ENCODE results near the gene ELF2.

- TF ChIP-seq CTCF (conservative IDR thresholded peaks at IDR 0.05), result no peak
- no peak for TF ChIP-seq ZFX (IDR thresholded peaks at IDR 0.05)
Measured at GRCh38 chr4:139027776-139028175, 149.2 kb downstream of the ELF2 start.

Measured in C4-2B (cell line).